ENCODE measurements around the gene RFPL4AL1. TPM values are rescaled to one million over a fixed set of nuclear protein-coding genes. Genes with fewer than 3 reads are reported as not detected.

The RFPL4AL1 gene
- total and polyA plus RNA-seq, 7 donors, result 0.12 TPM; not detected in 6

GRCh38 chr19:55802281-55802680 lies 33.4 kb downstream of the RFPL4AL1 start:
- Histone ChIP-seq H3K36me3 (no peaks in the 10 kb centered on the region), H3K27me3 (no peaks in the 10 kb centered on the region), H3K9me3 (no peaks in the 10 kb centered on the region), H3K4me3 (no peak overlapping the region), H3K27ac (no peak overlapping the region), H3K4me1 (no peaks in the 10 kb centered on the region)
- 90 to 95% methylated on average over 2 of the region's 2 CpGs for WGBS, 2 donors
- intact Hi-C loops (cut with DNase I), result no loop called here
- TF ChIP-seq POLR2AphosphoS5 (IDR thresholded peaks at IDR 0.05) (no peak), POLR2A (IDR thresholded peaks at IDR 0.05) (no peak), CTCF (IDR thresholded peaks at IDR 0.05) (no peak), EP300 (IDR thresholded peaks at IDR 0.05) (no peak)
- no peak for DNase-seq

GRCh38 chr19:55809381-55810058 lies 40.6 kb downstream of the RFPL4AL1 start:
- Histone ChIP-seq H3K27ac (no peak overlapping the region), H3K27me3 (peaks cover 0 to 2% (median 0%) of the 10 kb centered on the region in 3 donors), H3K4me3 (no peak overlapping the region), H3K4me1 (no peaks in the 10 kb centered on the region), H3K9me3 (peaks cover 0 to 5% (median 0%) of the 10 kb centered on the region in 4 donors), H3K36me3 (no peaks in the 10 kb centered on the region)
- intact Hi-C loops (cut with DNase I), result no loop called here
- TF ChIP-seq CTCF (IDR thresholded peaks at IDR 0.05) (peak in 1 of 4 experiments; percentile 5), POLR2A (IDR thresholded peaks at IDR 0.05) (no peak), POLR2AphosphoS5 (IDR thresholded peaks at IDR 0.05) (no peak), EP300 (IDR thresholded peaks at IDR 0.05) (no peak)
- WGBS, 2 donors, result 22 to 31% methylated on average over 20 of the region's 20 CpGs
- DNase-seq, result peak; percentile 66

GRCh38 chr19:55811340-55811739 lies 42.4 kb downstream of the RFPL4AL1 start:
- intact Hi-C loops (cut with DNase I), result no loop called here
- DNase-seq, result no peak
- Histone ChIP-seq H3K4me3 (no peak overlapping the region), H3K9me3 (peaks cover 0 to 5% (median 0%) of the 10 kb centered on the region in 4 donors), H3K27ac (no peak overlapping the region), H3K4me1 (no peaks in the 10 kb centered on the region), H3K36me3 (no peaks in the 10 kb centered on the region), H3K27me3 (peaks cover 0 to 2% (median 0%) of the 10 kb centered on the region in 3 donors)
- TF ChIP-seq EP300 (IDR thresholded peaks at IDR 0.05) (no peak), CTCF (IDR thresholded peaks at IDR 0.05) (no peak), POLR2A (IDR thresholded peaks at IDR 0.05) (no peak), POLR2AphosphoS5 (IDR thresholded peaks at IDR 0.05) (no peak)
- WGBS, 2 donors, result 70 to 86% methylated on average over 3 of the region's 3 CpGs

- peaks cover 0 to 5% (median 0%) of the 10 kb centered on the region in 4 donors for H3K9me3 ChIP-seq
- peaks cover 0 to 2% (median 0%) of the 10 kb centered on the region in 3 donors for H3K27me3 ChIP-seq
- DNase-seq, result no peak
- 53 to 63% methylated on average over 7 of the region's 7 CpGs for WGBS, 2 donors
- intact Hi-C loops (cut with DNase I), result no loop called here
- H3K36me3 ChIP-seq, result no peaks in the 10 kb centered on the region
- TF ChIP-seq CTCF (IDR thresholded peaks at IDR 0.05), result no peak
- no peak for TF ChIP-seq EP300 (IDR thresholded peaks at IDR 0.05)
- TF ChIP-seq POLR2AphosphoS5 (IDR thresholded peaks at IDR 0.05), result no peak
- no peak for TF ChIP-seq POLR2A (IDR thresholded peaks at IDR 0.05)
- H3K4me3 ChIP-seq, result no peak overlapping the region
- H3K4me1 ChIP-seq, result no peaks in the 10 kb centered on the region
- H3K27ac ChIP-seq, result no peak overlapping the region
Measured at GRCh38 chr19:55812449-55812848, 43.5 kb downstream of the RFPL4AL1 start.

Data from sigmoid colon (tissue), 7 donors.